Activated T-cell treated with anti-CD3 and anti-CD28 coated beads for 48 hours (primary cell): Measurements from ENCODE around the gene DAPK2.
"Not testable (repeated sequence)": the region's sequence is repeated elsewhere in the genome, so short reads cannot be mapped to it uniquely, and the experiment has no call there.

ENCODE experiments used
- DNase-seq: peaks from one replicate; pipeline ENCODE4 v3.0.0-alpha.2; 2020; ENCODE audit warnings: low read depth

The DAPK2 gene

GRCh38 chr15:64053674-64054073 lies 7.4 kb upstream of the DAPK2 start:
- DNase-seq: not testable (repeated sequence)

- no peak for DNase-seq
These were observed 6.7 kb upstream of the DAPK2 start for GRCh38 chr15:64052925-64053491.

- DNase-seq: no peak
These were observed 5.3 kb upstream of the DAPK2 start for GRCh38 chr15:64051407-64052259.

DNA sequence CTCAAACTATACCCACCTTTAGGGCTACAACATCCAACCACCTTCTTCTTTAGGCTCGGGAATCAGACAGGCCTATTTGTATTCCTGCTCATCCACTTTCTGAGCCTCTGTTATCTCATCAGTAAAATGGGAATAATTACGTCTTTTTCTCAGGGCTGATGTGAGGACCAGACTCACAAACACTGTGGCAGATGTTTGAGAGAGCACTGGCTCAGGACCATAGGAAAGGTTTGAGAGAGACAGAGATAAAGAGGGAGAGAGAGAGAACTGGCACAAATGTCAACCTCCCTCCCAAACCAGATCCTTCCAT lies 4.8 kb upstream of the DAPK2 start:
- no peak for DNase-seq

DNA sequence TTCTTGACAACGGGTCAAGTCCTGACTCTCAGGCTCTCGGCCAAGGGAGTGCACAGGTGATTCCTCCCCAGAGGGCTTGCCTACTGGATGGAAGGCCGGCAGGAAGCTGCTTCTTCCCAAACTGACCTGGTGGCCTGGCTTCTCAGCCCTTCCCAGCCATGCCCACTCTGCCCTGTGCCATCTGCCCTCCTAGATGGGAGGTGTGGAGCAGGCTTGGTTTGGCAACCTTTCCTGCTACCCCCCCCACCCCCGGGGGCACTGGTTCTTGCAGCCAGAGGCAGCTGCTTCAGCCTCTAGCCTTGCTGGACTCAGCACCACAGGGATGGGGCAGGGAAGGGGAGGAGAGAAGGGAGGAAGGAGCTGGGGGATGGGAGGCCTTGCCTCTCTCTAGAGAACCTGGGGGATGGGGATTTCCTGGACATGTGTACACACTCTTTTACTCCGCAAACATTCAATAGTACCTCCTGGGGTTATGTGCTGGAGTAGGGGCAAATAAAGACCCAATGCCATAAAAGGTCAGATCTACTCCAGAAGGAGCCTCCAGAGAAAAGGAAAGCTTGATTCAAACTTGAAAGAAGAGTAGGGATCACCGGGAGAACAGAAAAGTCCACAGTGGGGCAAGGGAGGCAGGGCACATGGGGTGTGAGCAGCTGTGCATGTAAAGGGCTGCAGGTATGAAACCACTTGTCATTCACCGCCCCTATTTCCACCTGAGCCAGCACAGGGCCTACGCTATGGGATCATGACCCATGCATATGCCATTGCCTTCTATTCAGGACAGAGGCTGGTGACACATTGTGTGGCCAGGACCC lies 4.2 kb upstream of the DAPK2 start:
- no peak for DNase-seq

DNA sequence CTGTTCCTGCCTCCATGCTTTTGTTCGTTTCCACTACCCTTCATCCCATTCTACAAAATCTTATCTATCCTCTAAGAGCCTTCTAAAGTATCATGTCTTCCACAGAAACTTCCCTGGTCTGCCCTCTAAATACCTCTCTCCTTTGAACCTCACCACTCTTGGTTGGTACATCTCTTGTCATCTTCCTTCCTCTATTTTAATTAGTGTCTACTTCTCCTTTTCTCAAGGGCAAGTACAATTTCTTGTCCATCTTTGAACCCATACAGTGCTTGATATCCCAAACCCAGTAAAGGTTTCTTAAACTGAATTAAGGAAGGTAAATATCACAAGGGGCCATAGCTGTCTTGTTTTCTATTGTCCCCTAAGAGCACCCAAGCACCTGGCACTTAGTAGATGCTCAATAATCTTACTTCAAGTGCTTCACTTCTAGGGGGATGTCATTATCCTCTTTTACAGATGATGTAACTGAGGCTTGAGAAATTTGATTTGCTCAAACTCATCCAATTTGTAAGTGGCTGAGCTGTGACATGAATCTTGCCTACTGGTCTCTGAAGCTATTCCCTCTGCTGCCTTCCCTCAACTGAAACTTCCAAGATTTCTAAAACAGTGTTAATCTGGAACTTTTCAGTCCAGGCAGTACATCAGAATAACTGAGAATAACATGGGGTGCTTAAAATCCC lies 2.6 kb upstream of the DAPK2 start:
- DNase-seq: no peak

GRCh38 chr15:64045774-64046420 lies 388 bp downstream of the DAPK2 start:
- no peak for DNase-seq

- no peak for DNase-seq
These were observed 1.2 kb downstream of the DAPK2 start for GRCh38 chr15:64045101-64045435.

GRCh38 chr15:64044300-64045100 lies 1.8 kb downstream of the DAPK2 start:
- DNase-seq: no peak

DNA sequence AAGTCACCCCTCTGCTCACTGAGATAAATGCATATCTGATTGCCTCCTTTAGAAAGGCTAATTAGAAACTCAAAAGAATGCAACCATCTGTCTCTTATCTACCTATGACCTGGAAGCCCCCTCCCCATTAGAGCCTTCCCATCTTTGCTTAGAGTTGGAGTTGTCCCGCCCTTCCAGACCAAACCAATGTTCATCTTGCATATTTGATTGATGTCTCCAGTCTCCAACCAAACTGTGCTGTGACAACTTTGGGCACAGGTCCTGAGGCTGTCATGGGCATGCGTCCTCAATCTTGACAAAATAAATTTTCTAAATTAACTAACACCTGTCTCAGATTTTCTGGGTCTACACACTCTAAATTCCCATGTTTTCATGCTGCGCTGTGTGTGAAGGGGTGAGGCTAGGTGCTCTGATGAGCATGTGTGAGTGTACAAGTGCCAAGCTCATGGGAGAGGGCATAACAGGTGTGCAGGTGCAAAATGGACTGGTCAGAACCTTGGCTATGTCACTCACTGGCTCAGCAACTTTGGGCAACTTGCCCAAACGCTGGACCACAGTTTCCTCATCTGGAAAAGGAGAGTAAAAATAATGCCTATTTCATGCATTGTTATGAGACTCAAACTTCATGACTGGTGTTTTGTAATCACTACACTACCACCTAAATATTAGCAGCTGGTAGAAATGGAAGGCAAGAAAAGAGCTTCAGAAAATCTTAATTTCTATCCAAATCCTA lies 7.2 kb downstream of the DAPK2 start:
- no peak for DNase-seq

DNA sequence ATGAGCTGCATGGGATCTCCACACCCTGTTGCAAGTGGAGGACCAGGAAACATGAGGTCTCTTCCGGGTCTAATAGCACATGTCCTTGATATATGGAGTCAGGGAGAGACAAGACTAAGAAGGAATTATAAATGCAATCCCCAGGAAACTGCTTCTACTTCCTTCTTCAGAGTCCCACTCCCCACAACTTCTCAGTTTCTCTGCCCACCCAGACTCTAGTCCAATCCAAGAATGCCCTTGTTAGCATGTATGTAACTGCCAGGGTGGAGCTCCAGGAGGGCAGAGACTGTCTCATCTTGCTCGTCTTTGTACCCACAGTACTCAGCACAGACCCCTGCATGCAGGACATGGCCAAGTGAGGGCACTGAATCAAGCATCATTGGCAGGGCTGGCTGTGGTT lies 8.3 kb downstream of the DAPK2 start:
- DNase-seq: no peak

- no peak for DNase-seq
These were observed 9.2 kb downstream of the DAPK2 start for GRCh38 chr15:64037116-64037515.

- no peak for DNase-seq
These were observed 10.8 kb downstream of the DAPK2 start for GRCh38 chr15:64035525-64035924.

GRCh38 chr15:64034519-64034918 lies 11.8 kb downstream of the DAPK2 start:
- DNase-seq: no peak

DNA sequence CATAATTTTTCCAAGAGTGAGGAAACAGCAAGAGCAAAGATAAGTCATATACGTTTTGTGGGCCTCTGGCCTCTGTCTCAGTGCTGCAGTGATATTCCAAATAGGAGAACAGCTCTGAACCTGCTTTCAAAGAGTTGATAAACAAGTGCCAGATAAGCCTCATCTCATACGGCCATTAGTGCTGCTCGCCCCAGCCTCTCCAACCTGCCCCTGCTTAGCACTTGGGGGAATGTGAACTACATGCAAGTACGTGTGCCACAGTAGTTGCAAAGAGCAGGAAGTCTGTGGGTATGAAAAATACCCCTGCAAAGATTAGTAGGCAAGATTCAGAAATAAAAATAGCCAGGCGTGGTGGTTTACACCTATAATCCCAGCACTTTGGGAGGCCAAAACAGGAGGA lies 14.0 kb downstream of the DAPK2 start:
- no peak for DNase-seq

DNA sequence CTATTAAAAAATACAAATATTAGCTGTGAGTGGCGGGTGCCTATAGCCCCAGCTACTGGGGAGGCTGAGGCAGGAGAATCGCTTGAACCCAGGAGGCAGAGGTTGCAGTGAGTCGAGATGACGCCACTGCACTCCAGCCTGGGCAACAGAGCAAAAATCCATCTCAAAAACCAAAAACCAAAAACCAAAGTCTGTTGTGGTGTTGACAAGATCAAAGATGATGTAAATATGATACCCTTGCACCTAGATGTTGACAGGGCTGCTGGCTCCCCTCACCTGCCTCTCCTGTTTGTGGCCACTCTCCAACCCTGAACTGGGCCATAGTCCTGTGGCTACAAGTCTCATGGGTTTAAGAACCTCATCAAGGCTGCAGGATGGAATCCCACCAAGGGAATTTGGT lies 16.2 kb downstream of the DAPK2 start:
- no peak for DNase-seq

DNA sequence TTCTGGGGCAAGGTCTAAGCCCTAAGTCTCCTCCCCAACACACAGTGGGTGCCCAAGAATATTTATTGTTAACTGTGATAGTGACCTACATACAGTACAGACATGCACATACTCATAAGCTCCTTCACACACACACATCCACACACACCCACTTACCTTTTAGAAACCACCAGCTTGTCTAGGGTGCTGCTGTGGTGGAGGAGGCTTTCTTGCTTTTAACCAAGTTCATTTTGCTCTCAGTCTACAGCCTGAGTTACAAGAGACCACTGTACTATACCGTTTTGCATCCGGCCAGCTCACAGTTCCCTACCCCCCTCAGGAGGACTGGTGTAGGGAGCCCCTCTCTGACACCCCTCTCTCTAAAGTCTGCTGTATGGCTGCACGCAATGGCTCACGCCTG lies 16.7 kb downstream of the DAPK2 start:
- no peak for DNase-seq

DNA sequence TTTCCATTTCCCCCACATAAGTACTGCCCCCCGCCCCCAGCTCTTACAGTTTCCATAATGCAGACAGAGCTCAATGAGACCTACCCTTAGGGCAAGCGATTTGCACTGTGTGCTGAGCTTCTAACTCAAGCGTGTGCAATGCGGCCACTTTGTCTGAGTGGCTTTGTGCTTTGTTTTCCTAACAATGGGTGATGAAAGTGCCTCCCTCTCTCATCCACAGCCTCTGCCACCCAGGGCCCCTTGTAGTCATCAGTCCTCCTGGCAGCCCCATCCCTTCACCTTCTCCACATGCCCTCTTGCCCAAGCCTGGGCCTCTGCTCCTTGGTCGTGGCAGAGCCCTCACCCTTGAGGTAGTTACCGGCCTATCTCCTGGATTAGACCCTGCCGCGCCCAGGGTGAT lies 17.2 kb downstream of the DAPK2 start:
- no peak for DNase-seq

DNA sequence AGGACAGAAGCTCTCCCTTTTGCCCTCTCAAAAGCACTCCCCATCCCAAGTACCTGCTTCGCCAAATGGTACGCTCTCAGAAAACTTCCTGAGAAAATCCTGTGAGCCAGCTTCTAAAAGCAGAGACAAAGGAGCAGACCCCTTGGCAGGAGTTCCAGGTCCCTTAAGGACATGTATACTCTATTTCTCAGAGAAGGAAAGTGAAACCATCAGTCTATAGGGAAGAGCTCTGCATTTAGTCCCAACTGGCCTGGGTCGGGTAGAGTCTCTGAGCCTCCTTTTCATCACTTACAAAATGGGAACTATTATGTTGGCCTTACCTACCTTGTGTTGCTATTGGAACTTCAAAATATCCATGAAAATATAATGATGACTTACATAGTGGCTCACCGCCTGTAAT lies 19.7 kb downstream of the DAPK2 start:
- DNase-seq: no peak

GRCh38 chr15:64024172-64025050 lies 21.9 kb downstream of the DAPK2 start:
- DNase-seq: no peak
